Measurements from ENCODE around the gene KCNT1. TPM values are rescaled to one million over a fixed set of nuclear protein-coding genes. Genes with fewer than 3 reads are reported as not detected.

Gene KCNT1
- total RNA-seq, 2 donors from 2014 or later: not detected

DNA sequence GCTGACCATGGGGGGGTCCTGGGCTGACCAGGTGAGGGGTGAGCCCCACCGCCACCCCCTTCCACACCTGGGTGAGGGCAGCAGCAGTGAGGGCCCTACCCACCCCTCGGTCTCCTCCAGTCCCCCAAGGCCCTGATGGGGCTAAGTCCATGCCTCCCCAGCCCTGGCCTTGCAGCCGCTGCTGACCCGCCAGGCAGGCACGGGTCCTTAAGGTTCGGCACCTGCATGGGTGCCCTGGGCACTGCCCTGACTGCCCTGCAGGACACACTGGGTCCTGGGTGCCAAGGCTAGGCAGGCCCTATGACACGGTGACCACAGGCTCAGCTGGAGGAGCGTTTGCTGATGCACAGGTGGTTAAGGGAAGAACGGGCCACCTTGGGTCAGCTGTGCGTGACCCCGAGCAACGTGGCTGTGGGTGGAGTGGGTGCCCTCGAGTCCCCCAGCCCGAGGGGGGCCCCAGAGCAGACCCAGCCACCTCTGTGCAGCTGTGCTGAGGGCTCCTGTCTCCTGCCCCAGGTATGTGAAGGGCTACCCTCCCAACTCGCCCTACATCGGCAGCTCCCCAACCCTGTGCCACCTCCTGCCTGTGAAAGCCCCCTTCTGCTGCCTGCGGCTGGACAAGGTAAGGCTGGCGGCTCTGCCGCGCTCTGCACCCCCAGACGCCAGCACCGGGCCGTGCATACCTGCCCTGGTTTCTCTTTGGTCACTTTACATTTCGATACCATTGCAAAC lies 73.0 kb downstream of the KCNT1 start:
- no peaks in the 10 kb centered on the region for H3K27me3 Mint-ChIP-seq
- H3K9me3 Mint-ChIP-seq: no peaks in the 10 kb centered on the region
- no peak overlapping the region for H3K4me3 Mint-ChIP-seq
- no peaks in the 10 kb centered on the region for H3K36me3 Mint-ChIP-seq (ENCODE audit: low read depth)
- ATAC-seq (replicated peaks): no peak
- no peaks in the 10 kb centered on the region for H3K4me1 Mint-ChIP-seq
- no peak overlapping the region for H3K27ac Mint-ChIP-seq

DNA sequence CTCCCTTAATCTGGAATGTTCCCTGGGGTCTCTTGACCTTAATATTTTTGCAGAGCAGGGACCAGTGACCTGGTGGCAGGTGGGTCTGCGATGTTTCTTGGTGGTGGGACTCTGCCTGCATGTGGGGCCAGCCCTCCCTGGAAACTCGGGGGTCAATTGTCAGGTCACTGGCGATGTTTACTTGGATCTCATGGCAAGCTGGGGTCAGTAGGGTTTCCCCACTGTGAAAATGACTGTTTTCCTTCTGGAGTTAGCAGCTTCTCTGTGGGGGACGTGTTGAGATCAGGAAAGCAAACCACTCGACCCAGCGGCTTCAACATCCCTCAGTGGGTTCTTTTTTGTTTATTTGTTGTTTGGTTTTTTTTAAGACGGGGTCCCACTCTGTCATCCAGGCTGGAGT lies 73.9 kb downstream of the KCNT1 start:
- Mint-ChIP-seq H3K27me3 (no peaks in the 10 kb centered on the region), H3K4me1 (no peaks in the 10 kb centered on the region), H3K36me3 (ENCODE audit: low read depth) (no peaks in the 10 kb centered on the region), H3K27ac (no peak overlapping the region), H3K9me3 (no peaks in the 10 kb centered on the region), H3K4me3 (no peak overlapping the region)
- no peak for ATAC-seq (replicated peaks)

DNA sequence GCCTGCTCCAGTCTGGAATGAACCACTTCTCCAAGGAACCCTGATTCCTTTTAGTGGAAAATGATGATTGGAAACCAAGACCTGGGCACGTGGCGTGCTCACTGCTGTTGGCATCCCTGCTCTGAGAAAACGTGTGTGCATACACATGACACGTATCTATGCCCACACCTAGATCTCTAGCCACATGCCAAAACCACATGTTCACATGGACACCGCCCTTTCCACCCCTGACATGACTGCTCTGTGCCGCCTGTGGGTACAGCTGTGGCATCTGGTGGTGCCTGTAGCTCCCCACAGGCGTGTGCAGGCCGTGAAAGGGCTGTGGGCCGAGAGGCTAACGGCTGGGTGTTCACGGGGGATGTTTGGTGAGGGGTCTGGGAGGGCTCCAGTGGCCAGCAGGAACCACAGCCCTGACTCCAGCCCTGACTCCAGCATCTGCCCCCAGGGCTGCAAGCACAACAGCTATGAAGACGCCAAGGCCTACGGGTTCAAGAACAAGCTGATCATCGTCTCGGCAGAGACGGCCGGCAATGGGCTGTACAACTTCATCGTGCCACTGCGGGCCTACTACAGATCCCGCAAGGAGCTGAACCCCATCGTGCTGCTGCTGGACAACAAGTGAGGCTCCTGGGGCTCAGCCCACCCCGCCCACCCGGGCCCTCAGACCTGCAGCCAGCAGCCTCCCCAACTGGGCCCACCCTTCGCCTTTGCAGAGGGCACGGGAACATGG lies 75.1 kb downstream of the KCNT1 start:
- Mint-ChIP-seq H3K9me3 (no peaks in the 10 kb centered on the region), H3K27ac (no peak overlapping the region), H3K4me3 (no peak overlapping the region), H3K4me1 (no peaks in the 10 kb centered on the region), H3K36me3 (ENCODE audit: low read depth) (no peaks in the 10 kb centered on the region), H3K27me3 (no peaks in the 10 kb centered on the region)
- no peak for ATAC-seq (replicated peaks)

DNA sequence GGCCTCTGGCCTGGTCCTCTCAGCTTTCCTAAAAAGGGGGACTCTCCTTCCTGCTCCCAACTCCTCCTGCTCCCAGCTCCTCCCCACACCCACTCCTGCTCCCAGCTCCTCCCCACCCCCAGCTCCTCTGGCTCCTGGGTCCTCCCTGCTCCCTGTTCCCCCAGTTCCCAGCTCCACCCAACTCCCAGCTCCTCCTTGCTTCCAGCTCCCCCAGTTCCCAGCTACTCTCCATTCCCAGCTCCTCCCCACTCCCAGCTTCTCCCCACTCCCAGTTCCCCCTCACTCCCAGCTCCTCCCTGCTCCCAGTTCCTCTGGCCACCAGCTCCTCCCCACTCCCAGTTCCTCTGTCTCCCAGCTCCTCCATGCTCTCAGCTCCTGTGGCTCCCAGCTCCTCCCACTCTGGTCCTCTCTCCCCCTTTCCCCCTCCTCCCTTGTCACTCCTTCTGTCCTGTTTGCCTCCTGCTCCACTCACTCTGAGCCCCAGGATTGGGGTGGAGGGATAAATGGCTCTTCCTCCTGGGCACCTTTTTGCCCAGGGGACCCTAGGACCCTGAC lies 75.7 kb downstream of the KCNT1 start:
- no peak overlapping the region for H3K27ac Mint-ChIP-seq
- H3K36me3 Mint-ChIP-seq (ENCODE audit: low read depth): no peaks in the 10 kb centered on the region
- no peak overlapping the region for H3K4me3 Mint-ChIP-seq
- H3K4me1 Mint-ChIP-seq: no peaks in the 10 kb centered on the region
- H3K27me3 Mint-ChIP-seq: no peaks in the 10 kb centered on the region
- no peaks in the 10 kb centered on the region for H3K9me3 Mint-ChIP-seq
- ATAC-seq (replicated peaks): no peak

DNA sequence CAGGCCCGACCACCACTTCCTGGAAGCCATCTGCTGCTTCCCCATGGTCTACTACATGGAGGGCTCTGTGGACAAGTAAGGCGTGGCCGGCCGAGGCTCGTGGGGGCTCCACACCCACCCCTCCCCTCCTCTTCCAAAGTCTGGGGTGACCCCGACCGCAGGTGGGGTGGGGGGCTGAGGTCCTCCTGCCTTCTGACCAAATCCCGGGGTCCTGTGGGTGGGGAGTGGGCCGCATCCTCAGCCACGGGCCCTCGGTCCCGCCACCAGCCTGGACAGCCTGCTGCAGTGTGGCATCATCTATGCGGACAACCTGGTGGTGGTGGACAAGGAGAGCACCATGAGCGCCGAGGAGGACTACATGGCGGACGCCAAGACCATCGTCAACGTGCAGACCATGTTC lies 76.4 kb downstream of the KCNT1 start:
- H3K4me3 Mint-ChIP-seq: no peak overlapping the region
- H3K27ac Mint-ChIP-seq: no peak overlapping the region
- H3K4me1 Mint-ChIP-seq: no peaks in the 10 kb centered on the region
- H3K9me3 Mint-ChIP-seq: no peaks in the 10 kb centered on the region
- H3K36me3 Mint-ChIP-seq (ENCODE audit: low read depth): no peaks in the 10 kb centered on the region
- ATAC-seq (replicated peaks): no peak
- no peaks in the 10 kb centered on the region for H3K27me3 Mint-ChIP-seq

DNA sequence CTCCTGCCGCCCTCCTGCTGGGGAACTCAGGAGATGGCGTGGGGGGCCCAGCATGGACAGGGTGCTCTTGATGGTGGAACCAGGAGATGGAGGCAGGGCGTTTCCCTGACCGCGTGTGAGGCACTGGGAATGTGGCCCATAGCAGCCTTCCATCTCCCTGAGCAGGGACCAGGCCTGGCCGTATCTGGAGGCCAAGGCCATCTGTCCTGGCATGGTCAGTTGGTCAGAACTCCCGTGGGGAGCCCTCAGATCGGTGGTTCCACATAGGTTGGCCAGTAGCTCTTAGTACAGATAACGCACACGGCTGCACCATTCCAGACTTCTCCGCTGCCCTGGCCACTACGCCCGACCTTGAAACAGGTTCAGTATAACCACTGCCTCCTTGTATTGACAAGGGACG lies 77.6 kb downstream of the KCNT1 start:
- H3K9me3 Mint-ChIP-seq: no peaks in the 10 kb centered on the region
- no peak for ATAC-seq (replicated peaks)
- H3K27ac Mint-ChIP-seq: no peak overlapping the region
- no peaks in the 10 kb centered on the region for H3K36me3 Mint-ChIP-seq (ENCODE audit: low read depth)
- H3K27me3 Mint-ChIP-seq: no peaks in the 10 kb centered on the region
- H3K4me1 Mint-ChIP-seq: no peaks in the 10 kb centered on the region
- no peak overlapping the region for H3K4me3 Mint-ChIP-seq

DNA sequence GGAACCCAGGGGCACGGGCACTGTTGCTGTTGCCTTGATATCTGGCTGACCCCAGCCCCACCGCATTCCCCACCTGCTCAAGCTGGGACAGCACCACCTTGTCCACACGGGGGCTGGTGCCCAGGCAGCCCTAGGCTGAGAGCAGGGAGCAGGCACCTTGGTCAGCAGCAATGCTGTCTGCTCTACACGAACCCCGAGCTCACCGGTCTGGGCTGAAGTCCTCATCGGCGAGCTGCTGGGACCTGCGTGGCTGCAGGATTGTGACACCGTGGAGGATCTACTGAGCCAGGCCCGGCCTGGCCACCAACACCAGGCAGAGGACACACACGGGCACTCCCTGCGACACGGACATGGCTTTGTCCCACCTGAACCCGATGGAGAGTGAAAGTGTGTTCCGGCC lies 78.1 kb downstream of the KCNT1 start:
- Mint-ChIP-seq H3K27ac (no peak overlapping the region), H3K4me1 (no peaks in the 10 kb centered on the region), H3K27me3 (no peaks in the 10 kb centered on the region), H3K4me3 (no peak overlapping the region), H3K9me3 (no peaks in the 10 kb centered on the region), H3K36me3 (ENCODE audit: low read depth) (no peaks in the 10 kb centered on the region)
- ATAC-seq (replicated peaks): no peak

DNA sequence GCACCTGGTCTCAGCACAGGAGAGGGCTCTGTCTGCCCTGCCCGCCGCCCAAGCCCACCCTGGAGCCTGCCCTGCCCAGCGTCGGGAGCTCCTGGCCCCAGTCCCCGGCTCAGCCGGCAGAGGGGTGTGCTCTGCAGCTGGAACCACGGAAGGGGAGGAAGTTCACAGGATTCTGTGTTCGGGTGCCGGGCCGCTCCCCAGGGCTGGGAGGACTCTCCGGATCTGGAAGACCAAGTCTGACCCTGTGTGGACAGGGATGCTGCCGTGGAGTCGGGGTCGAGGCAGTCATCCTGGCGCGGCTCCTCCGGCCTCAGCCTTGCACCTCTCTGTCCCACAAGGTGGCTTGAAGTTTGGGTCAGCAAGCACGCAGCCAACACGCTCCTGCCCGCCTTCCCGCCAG lies 78.6 kb downstream of the KCNT1 start:
- H3K9me3 Mint-ChIP-seq: no peaks in the 10 kb centered on the region
- no peaks in the 10 kb centered on the region for H3K27me3 Mint-ChIP-seq
- H3K27ac Mint-ChIP-seq: no peak overlapping the region
- H3K36me3 Mint-ChIP-seq (ENCODE audit: low read depth): no peaks in the 10 kb centered on the region
- ATAC-seq (replicated peaks): no peak
- H3K4me3 Mint-ChIP-seq: no peak overlapping the region
- H3K4me1 Mint-ChIP-seq: no peaks in the 10 kb centered on the region

DNA sequence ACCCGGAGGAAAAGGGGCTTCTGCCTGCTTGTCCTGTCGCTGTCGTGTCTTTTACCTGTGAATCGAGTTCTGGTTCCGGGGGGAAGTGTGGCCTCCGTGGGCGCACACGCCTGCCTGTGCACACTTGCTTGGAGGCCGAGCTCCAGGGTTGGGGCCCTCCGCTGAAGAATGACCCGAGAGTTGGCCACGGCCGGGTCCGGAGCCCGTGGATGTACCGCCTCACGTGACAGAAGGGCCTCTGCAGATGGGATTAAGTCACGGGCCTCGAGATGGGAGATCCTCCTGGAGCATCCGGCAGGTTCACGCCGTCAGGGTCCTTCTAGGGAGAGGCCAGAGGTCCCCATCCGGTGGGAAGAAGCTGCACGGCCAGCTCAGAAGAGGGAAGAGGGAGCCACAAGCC lies 81.0 kb downstream of the KCNT1 start:
- Mint-ChIP-seq H3K27ac (no peak overlapping the region), H3K9me3 (no peaks in the 10 kb centered on the region), H3K27me3 (no peaks in the 10 kb centered on the region), H3K36me3 (ENCODE audit: low read depth) (no peaks in the 10 kb centered on the region), H3K4me3 (no peak overlapping the region), H3K4me1 (no peaks in the 10 kb centered on the region)
- ATAC-seq (replicated peaks): no peak

DNA sequence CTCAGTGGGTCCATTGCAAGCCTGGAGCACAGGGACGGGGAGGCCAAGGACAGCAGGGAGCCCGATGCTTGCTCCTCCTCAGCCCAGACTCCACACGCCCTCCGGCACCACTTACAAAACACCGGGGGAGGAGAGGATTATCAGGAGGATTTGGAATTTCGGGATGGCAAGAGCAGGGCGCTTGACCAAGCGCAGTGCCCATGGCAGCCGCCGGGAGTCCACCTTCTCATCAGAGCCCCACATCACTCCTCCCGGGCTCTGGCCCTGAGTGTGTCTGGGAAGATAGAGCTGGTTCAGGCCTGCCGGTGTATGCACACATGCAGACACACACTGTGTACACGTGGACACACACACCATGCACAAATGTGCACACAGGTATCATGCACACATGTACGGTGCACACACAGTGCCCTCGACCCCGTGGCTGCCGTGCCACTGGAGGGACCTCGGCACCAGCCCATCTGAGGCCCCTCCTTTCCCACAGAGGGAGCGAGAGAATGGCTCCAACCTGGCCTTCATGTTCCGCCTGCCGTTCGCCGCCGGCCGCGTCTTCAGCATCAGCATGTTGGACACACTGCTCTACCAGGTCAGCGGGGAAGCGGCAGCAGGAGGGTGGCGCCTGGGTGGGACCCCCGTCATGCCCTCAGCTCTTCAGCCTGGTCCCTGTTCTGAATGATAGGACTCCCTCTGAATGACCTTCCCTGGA lies 81.7 kb downstream of the KCNT1 start:
- Mint-ChIP-seq H3K9me3 (no peaks in the 10 kb centered on the region), H3K4me1 (no peaks in the 10 kb centered on the region), H3K36me3 (ENCODE audit: low read depth) (no peaks in the 10 kb centered on the region), H3K27ac (no peak overlapping the region), H3K4me3 (no peak overlapping the region), H3K27me3 (no peaks in the 10 kb centered on the region)
- no peak for ATAC-seq (replicated peaks)

DNA sequence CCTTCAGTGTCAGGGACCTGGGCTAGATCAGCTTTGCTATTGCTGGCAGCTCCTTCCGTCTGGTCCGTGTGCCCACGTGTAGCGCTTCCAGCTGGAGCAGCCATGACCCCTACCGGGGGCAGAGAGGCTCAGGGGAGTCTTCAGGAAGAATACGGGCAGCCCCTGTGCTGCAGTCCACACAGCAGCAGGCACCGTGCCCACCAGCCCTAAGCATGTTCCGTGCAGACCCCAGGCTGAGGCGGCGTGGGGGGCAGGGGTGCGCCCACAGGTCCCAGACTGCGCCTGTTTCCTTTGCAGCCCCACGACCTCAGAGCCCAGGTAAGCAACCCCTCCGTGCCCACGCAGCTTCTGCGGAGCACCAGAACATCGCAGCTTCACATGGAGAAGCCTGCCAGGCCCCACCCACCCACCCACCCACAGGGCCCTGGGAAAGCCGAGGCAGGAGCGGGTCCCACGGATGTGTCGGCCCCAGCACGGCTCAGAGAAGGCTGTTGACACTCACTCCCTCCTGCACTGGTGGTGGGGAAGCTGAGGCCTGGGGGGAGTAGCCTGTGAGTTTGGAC lies 83.1 kb downstream of the KCNT1 start:
- Mint-ChIP-seq H3K27ac (no peak overlapping the region), H3K36me3 (ENCODE audit: low read depth) (no peaks in the 10 kb centered on the region), H3K4me3 (no peak overlapping the region), H3K9me3 (no peaks in the 10 kb centered on the region), H3K27me3 (no peaks in the 10 kb centered on the region), H3K4me1 (no peaks in the 10 kb centered on the region)
- no peak for ATAC-seq (replicated peaks)

DNA sequence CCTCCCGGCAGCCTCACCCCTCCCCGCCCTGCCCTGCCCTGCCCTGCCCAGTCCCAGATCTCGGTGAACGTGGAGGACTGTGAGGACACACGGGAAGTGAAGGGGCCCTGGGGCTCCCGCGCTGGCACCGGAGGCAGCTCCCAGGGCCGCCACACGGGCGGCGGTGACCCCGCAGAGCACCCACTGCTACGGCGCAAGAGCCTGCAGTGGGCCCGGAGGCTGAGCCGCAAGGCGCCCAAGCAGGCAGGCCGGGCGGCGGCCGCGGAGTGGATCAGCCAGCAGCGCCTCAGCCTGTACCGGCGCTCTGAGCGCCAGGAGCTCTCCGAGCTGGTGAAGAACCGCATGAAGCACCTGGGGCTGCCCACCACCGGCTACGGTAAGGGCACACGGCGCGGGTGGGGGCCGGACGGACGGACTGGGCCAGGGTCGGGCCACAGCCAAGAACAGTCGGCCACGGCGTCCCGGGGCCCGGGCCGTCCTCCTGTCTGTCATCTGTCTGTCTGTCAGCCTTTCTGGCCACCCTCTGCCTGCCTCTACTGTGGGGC lies 84.2 kb downstream of the KCNT1 start:
- H3K36me3 Mint-ChIP-seq (ENCODE audit: low read depth): no peaks in the 10 kb centered on the region
- H3K27ac Mint-ChIP-seq: no peak overlapping the region
- no peaks in the 10 kb centered on the region for H3K4me1 Mint-ChIP-seq
- no peak for ATAC-seq (replicated peaks)
- H3K9me3 Mint-ChIP-seq: no peaks in the 10 kb centered on the region
- H3K27me3 Mint-ChIP-seq: no peaks in the 10 kb centered on the region
- no peak overlapping the region for H3K4me3 Mint-ChIP-seq

DNA sequence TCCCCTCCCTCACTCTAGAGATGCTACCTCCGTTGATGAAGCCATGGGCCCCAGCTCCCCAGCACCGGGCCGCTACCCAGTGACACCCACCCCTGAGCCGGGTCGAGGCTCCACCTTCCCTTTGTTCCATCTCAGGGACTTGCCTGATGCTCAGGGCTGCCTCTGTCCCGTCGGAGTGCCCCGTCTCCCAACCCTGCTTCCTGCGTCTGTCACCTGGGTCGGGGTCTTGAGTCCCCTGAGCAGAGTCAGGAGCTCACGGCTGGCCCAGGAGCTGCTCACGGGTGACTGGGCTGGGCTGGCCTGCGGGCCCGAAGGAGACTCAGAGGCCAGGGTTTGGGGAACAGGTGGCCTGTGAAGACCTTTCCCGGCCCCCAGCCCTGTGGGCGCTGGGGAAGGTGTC lies 85.3 kb downstream of the KCNT1 start:
- Mint-ChIP-seq H3K4me1 (no peaks in the 10 kb centered on the region), H3K9me3 (no peaks in the 10 kb centered on the region), H3K36me3 (ENCODE audit: low read depth) (no peaks in the 10 kb centered on the region), H3K4me3 (no peak overlapping the region), H3K27ac (no peak overlapping the region), H3K27me3 (no peaks in the 10 kb centered on the region)
- ATAC-seq (replicated peaks): no peak

DNA sequence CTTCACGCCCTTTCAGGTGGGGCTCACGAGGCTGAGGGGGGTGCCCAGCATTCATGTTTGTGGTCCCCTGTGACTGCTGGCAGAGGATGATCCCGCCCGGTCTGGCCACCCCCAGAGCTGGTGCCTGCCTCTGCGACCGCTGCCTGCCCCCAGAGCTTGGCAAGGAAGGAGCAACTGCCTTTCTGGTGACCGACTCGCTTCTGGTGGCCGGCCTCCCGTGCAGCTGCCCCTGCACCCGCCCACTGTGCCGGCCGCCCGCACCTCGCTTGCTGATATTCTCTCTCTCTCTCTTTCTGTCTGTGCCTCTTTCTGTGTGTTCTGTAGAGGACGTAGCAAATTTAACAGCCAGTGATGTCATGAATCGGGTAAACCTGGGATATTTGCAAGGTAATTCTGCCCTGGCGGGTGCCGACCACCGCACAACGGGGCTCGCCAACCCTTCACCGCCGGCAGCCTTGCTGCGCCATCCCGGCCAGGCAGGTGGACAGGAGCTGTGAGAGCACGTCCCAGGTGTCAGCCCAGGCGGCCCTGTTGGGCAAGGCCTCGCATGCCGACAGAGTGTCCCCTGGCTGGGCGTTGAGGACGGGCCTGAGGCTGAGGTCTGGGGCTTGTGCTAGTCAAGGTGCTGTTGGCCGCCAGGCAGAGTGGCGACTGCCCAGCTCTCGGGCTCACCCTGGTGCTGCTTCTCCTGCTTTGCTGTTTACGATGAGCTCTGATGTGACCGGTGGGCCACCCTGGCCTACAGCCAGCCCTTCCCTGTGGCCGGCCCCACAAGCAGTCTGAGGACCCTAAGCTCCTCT lies 86.0 kb downstream of the KCNT1 start:
- Mint-ChIP-seq H3K4me3 (no peak overlapping the region), H3K36me3 (ENCODE audit: low read depth) (no peaks in the 10 kb centered on the region), H3K9me3 (no peaks in the 10 kb centered on the region), H3K27ac (no peak overlapping the region), H3K27me3 (no peaks in the 10 kb centered on the region), H3K4me1 (no peaks in the 10 kb centered on the region)
- ATAC-seq (replicated peaks): no peak
